GM18951 (cell line): ENCODE data around the gene SLC25A44.

Experiments
- POLR2A ChIP-seq: IDR thresholded peaks from 4 replicates; pipeline ENCODE4 v1.6.1; 2011; ENCODE audit warnings: mild to moderate bottlenecking; ENCODE audit not compliant: insufficient read length, insufficient read depth; ENCODE audit errors: extremely low read depth
- in situ Hi-C: fragments of 300-500 bp; cut with MboI; formaldehyde crosslinking; loops from one replicate; pipeline ENCODE4 v1.12.0; 2022; ENCODE audit warnings: low sequenced_read_pairs, mixed read lengths, inconsistent platforms; ENCODE audit not compliant: unreplicated experiment

Gene SLC25A44

DNA sequence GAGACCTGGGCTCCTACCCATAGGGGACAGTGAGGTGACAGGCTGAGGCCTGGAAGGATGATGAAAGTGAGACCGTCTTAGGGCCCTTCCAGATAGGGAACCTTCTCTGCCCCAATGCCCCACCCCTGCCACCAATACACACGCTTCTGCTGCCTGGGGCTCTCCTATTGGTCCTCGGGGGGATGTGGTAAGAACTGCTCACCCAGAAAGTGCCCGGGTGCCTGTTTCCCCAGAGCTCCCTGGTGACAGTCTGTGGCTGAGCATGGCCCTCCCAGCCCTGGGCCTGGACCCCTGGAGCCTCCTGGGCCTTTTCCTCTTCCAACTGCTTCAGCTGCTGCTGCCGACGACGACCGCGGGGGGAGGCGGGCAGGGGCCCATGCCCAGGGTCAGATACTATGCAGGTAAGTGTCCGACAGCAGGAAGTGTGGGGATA is 39.6 kb upstream of the SLC25A44 start:
- in situ Hi-C loops: no loop called here
- TF ChIP-seq POLR2A: peak; percentile 88

DNA sequence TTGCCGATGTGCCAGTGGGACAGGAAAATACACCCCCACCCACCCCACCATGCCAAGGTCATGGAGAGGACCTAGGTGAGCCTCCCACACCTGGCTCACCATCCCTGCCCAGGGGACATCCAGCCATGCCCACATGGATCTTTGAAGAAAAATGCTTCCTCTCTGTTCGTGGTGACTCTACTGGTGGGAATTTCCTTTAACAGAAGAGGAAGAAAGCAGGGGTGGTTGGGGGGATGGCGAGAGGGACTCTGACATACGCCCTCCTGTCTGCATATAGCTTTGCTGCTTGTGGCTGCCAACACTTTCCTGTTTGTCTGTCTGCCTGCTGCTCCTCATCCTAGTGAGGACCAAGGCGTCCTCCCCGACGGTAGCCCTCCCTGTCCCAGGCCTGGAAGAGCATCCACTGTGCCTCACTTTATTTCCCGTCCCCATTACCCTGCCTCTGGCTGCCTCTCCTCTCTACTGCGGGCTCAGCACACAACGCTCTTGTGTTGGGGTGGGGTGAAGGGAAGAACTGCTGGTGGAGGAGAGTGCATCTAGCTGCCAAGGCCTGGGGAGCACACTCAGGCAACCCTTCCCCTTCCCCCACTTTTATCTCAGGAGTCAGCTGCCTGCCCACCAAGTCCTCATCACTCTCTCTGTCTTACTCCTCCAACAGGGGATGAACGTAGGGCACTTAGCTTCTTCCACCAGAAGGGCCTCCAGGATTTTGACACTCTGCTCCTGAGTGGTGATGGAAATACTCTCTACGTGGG is 38.0 kb upstream of the SLC25A44 start:
- TF ChIP-seq POLR2A: no peak
- in situ Hi-C loops: no loop called here

DNA sequence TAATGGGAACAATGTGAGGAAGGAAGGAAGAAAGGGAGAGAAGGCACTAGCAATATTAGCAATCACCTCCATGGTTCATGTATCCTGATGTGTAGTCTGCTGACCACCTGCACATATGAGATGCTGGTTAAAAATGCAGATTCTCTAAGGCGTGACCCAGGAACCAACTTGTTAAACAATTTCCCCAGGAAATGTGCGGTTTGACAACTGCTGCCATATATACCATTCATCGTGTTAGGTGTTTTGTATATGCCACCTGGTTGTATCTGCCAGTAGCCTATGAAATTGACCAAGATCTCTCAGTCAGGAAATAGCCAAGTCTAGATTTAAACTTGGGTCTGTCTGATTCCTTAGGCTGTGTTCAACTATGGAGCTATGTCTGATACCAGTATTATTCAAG is 36.4 kb upstream of the SLC25A44 start:
- no peak for TF ChIP-seq POLR2A
- in situ Hi-C loops: no loop called here

DNA sequence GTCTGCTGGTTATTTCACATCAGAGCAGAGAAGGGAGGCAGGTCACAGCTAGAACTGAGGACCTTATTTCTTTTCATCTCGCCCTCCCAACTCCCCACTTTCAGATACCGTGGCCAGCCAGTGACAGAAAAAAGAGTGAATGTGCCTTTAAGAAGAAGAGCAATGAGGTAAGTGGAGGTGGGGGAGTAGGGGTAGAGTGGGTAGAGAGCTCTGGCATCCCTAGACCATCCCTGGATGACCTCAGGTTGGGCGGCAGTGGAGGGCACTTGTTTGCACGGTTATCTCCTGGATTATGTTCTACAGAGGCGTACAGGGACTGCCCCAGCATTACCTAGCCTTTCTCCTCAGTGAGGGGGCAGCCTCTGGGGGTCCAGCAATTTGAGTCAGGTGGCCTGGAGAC is 35.9 kb upstream of the SLC25A44 start:
- in situ Hi-C loops: no loop called here
- TF ChIP-seq POLR2A: no peak

DNA sequence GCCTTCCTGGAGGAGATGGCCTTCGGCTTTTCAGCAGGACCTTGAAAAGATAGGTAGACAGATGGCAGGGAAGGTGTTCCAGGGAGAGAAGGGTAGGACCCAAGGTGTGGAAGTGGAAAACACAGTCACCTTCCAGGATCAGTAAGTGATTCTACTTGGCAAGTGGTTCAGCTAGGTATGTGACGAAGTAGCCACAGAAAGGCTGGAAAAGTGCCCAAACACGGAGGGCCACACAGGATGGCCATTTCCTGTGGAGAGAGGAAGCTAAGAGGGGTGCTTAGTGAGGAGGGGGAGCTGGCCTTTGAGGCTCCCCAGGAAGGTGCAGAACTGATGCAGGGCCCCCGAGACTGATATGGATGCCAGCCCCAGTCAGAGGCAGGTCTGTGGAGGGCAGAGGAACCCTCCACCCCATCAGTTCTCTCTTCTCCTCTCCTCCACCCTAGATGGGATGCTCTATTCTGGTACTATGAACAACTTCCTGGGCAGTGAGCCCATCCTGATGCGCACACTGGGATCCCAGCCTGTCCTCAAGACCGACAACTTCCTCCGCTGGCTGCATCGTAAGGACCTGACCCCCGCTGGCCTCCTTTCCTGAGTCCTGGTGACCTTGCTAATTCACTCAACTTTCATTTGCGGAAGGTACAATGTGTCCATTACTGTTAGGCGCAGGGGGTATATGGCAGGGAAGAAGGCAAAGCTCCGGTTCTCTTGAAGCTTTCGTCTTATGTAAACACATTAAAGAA is 33.7 kb upstream of the SLC25A44 start:
- TF ChIP-seq POLR2A: no peak
- in situ Hi-C loops: no loop called here

DNA sequence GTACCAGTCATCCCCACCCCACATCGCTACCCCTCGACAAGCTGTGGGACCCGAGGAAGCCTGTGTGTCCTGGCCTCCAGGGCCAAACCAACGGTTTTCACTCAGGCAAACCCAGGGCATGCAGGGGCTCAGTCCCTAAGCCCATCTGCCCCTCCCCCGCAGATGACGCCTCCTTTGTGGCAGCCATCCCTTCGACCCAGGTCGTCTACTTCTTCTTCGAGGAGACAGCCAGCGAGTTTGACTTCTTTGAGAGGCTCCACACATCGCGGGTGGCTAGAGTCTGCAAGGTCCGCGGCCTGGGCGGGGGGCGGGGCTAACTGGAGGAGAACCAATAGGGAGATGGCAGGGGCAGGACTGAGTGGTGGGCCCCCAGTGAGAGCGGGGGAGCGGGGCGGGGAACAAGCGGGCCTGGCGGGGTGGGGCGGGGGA is 33.1 kb upstream of the SLC25A44 start:
- in situ Hi-C loops: no loop called here
- no peak for TF ChIP-seq POLR2A

DNA sequence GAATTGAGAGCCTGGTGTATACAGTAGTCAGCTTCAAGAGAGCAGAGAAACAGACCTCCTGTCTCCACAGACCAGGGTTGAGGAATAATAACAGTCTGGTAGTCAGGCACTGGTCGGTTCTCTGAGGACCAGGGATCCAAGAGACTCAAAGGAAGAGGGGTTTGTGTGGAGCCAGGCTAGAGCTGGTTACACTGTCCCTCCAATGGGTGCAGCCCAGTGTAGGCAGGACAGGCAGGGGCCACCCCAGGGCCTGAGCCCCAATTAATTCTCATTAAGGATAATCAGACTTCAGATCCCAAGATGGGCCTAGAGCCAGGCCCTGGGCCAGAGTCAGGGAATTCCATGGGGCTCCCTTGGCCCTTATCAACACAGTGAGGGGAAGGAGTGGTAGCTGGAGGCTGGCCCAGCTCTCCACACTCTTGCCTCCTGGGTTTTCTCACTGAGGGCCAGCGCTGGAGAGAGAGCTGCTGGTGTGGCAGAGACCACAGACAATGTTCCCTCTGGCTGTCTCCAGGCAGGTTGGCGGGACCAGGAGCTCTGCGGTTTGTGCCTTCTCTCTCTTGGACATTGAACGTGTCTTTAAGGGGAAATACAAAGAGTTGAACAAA is 31.4 kb upstream of the SLC25A44 start:
- no peak for TF ChIP-seq POLR2A

DNA sequence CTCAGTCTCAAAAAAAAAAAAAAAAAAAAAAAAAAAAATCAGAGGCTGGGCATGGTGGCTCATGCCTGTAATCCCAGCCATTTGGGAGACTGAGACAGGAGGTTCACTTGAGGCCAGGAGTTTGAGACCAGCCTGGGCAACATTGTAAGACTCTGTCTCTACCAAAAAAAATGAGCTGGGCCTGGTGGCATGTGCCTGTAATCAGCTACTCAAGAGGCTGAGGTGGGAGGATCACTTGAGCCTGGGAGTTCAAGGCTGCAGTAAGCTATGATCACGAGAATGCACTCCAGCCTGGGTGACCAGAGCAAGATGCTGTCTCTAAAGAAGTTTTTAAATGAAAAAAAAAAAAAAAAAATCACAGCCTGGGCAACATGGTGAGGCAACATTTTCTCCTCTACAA is 30.2 kb upstream of the SLC25A44 start:
- in situ Hi-C loops: no loop called here
- no peak for TF ChIP-seq POLR2A

More for the DNA sequence above, 31.4 kb upstream of the SLC25A44 start:
- in situ Hi-C loops: no loop called here

DNA sequence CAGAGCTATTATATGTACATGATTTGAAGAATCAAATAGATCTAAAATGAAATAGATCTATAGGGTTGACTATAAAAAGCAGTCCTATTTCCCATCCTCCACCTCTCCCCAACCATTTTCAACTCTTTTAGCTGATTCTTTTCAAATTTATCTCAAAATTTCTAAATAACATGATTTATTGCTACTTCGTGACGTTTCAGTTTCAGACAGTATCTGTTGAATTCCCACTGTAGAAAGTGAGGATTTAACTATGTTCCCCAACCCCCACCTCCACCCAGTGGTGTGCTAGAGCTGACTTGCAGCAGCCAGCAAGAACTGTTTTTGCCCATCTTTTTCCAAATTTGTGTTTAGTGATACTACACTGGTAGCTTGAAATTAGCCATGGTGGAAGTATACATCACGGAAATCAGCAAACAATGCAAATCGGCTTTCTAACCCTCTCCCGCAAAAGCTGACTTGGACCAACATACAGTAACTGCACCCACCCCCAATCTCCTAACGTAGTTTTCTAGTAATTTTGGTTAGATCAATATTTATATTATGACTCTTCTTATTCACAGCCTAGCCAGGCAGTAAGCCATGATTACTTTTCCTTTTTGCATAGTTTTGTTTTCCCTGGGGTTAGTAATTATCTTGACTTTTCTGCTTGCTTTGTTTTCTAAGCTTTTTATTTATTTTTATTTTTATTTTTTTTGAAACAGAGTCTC is 29.6 kb upstream of the SLC25A44 start:
- in situ Hi-C loops: no loop called here
- TF ChIP-seq POLR2A: no peak

DNA sequence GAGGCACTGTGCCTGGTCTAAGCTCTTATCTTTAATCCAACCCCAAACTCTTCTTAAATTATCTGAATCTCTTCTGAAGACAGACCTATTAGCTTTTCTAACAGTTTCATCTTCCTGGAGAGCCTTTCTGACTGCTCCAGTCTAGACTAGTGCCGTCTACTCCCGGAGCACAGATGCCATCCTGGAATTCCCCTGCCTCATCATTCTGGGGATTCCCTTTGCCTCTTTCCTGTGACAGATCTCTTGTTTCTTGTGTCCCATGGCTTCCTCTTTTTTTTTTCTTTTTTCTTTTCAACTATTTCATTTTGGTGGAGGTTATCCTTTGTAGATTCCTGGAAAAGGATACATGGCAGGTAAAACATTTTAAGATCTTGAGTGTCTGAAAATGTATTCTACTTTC is 28.8 kb upstream of the SLC25A44 start:
- no peak for TF ChIP-seq POLR2A
- in situ Hi-C loops: no loop called here

DNA sequence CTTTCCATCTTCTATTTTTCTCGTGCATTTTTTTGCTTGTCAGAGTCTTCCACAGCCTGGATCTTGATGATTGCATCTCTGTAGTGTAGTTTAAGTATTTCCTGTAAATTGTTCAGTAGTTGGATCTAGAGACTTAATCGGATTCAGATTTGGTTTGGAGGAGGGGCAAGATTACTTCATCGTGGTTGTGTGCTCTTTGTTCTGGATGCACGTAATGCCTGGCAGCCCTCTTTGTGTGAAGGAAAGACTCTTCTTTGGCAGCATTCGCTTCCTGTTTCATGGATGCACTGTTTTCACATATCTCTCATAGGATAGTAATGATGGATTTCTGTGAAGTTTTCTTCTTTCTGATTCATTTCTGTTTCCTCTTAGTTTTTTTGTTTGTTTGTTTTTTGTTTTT is 26.4 kb upstream of the SLC25A44 start:
- in situ Hi-C loops: no loop called here
- no peak for TF ChIP-seq POLR2A

DNA sequence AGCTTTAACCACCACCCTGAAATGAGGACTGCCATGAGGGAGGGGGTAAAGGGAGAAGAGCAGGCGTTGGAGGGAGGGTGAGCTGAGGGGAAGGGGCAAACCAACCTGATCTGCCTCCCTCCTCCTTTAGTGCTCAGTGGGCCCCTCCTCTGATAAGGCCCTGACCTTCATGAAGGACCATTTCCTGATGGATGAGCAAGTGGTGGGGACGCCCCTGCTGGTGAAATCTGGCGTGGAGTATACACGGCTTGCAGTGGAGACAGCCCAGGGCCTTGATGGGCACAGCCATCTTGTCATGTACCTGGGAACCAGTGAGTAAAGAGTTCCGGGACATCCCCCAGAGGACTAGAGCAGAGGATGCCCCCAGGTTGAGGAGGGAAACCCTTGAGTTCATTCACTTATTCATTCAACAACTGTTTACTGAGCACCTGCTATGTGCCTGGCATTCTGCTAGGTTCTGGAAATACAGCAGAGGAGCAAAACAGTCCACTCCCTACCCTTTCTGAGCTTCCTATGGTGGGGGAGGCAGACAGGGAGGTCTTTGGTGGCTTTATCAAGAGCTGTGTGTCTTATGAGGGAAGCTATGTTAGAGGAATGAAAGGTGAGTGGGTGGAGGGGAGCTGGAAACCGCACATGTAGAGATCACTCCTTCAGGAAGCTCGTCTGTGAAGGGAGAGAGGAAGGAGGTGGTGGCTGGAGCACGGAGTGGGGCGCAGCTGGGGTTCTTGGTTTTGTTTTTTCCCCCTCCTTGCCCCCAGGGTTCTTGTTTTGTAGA is 21.0 kb upstream of the SLC25A44 start:
- in situ Hi-C loops: no loop called here
- TF ChIP-seq POLR2A: no peak

DNA sequence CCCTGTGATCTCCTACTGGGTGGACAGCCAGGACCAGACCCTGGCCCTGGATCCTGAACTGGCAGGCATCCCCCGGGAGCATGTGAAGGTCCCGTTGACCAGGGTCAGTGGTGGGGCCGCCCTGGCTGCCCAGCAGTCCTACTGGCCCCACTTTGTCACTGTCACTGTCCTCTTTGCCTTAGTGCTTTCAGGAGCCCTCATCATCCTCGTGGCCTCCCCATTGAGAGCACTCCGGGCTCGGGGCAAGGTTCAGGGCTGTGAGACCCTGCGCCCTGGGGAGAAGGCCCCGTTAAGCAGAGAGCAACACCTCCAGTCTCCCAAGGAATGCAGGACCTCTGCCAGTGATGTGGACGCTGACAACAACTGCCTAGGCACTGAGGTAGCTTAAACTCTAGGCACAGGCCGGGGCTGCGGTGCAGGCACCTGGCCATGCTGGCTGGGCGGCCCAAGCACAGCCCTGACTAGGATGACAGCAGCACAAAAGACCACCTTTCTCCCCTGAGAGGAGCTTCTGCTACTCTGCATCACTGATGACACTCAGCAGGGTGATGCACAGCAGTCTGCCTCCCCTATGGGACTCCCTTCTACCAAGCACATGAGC is 17.2 kb upstream of the SLC25A44 start:
- in situ Hi-C loops: no loop called here
- TF ChIP-seq POLR2A: no peak
